WTC11 (cell line): Measurements from ENCODE around the gene FOXO1. TPM values are rescaled to one million over a fixed set of nuclear protein-coding genes. Genes with fewer than 3 reads are reported as not detected.
A peak's percentile ranks its signal among the peaks of the same experiment; 100 is the strongest.

Source experiments
- ATAC-seq: fragments of 200-7000 bp; cut with Tn5 transposase; 2 replicates; pipeline ENCODE4 v1.10.0; 2021; ENCODE audit warnings: mild to moderate bottlenecking, moderate library complexity
- CTCF ChIA-PET: fragments of 300-600 bp; sonication (Branson Sonifier 250); formaldehyde crosslinking; loops from one replicate; lab custom pipeline; 2021; ENCODE audit warnings: antibody characterized with exemption; lab: Charles Lee
- POLR2A ChIA-PET: fragments of 350-600 bp; sonication (Branson Sonifier 250); formaldehyde crosslinking; loops from one replicate; lab custom pipeline; 2021; ENCODE audit warnings: antibody characterized with exemption; lab: Charles Lee
- DNase-seq: peaks from one replicate; pipeline ENCODE4 v3.0.0; 2021; ENCODE audit warnings: low spot score
- H3K27ac Mint-ChIP-seq: 2 replicates; pipeline ENCODE4 v1.8.0; 2021; ENCODE audit warnings: mixed read lengths
- H3K27me3 Mint-ChIP-seq: 2 replicates; pipeline ENCODE4 v1.8.0; 2021; ENCODE audit warnings: low read depth, mild to moderate bottlenecking, moderate library complexity, mixed read lengths
- H3K36me3 Mint-ChIP-seq: 2 replicates; pipeline ENCODE4 v1.8.0; 2021; ENCODE audit warnings: mixed read lengths
- H3K4me1 Mint-ChIP-seq: 2 replicates; pipeline ENCODE4 v1.8.0; 2022; ENCODE audit warnings: mixed read lengths
- H3K4me3 Mint-ChIP-seq: 2 replicates; pipeline ENCODE4 v1.8.0; 2021; ENCODE audit warnings: mild to moderate bottlenecking, moderate library complexity, mixed read lengths
- H3K9me3 Mint-ChIP-seq: 2 replicates; pipeline ENCODE4 v1.8.0; 2021; ENCODE audit warnings: mixed read lengths
- AFF4 ChIP-seq: sonication (generic); formaldehyde crosslinking; IDR thresholded peaks from 2 replicates; pipeline ENCODE4 v1.8.1; 2023; ENCODE audit warnings: mild to moderate bottlenecking, missing genetic modification reagents, borderline replicate concordance
- ATF6 ChIP-seq: sonication (generic); formaldehyde crosslinking; IDR thresholded peaks from 2 replicates; pipeline ENCODE4 v1.8.1; 2023; ENCODE audit warnings: mild to moderate bottlenecking, missing genetic modification reagents
- CTCF ChIP-seq: fragments of 200-600 bp; IDR thresholded peaks from 2 replicates; pipeline ENCODE4 v1.8.0; 2022; ENCODE audit warnings: antibody characterized with exemption
- E2F5 ChIP-seq: sonication (generic); formaldehyde crosslinking; IDR thresholded peaks from 2 replicates; pipeline ENCODE4 v1.8.1; 2022; ENCODE audit warnings: mild to moderate bottlenecking, moderate library complexity, missing genetic modification reagents
- ERG ChIP-seq: fragments of 250-450 bp; sonication (Bioruptor Pico); IDR thresholded peaks from 2 replicates; pipeline ENCODE4 v1.8.0; 2021; ENCODE audit warnings: mild to moderate bottlenecking
- ETV6 ChIP-seq: sonication (generic); formaldehyde crosslinking; IDR thresholded peaks from 2 replicates; pipeline ENCODE4 v1.8.1; 2022; ENCODE audit warnings: mild to moderate bottlenecking, missing genetic modification reagents
- IRF1 ChIP-seq: sonication (generic); formaldehyde crosslinking; IDR thresholded peaks from 2 replicates; pipeline ENCODE4 v1.8.0; 2023; ENCODE audit warnings: missing genetic modification reagents
- JAZF1 ChIP-seq: fragments of 250-450 bp; sonication (Bioruptor Pico); IDR thresholded peaks from 2 replicates; pipeline ENCODE4 v1.9.0; 2021; ENCODE audit warnings: moderate library complexity, mild to moderate bottlenecking, inconsistent platforms
- NFYB ChIP-seq: sonication (generic); formaldehyde crosslinking; conservative IDR thresholded peaks from 2 replicates; pipeline ENCODE4 v1.8.0; 2022; ENCODE audit warnings: low read depth, missing genetic modification reagents
- TEAD1 ChIP-seq: sonication (generic); formaldehyde crosslinking; IDR thresholded peaks from 2 replicates; pipeline ENCODE4 v1.8.0; 2022; ENCODE audit warnings: mild to moderate bottlenecking, missing genetic modification reagents
- total RNA-seq: library from RNA; stranded (reverse); gene quantifications from 3 replicates; pipeline ENCODE4 v1.2.3, GENCODE V29; 2021
- TF ChIP-seq, protein P1 (sequence below): sonication (generic); formaldehyde crosslinking; IDR thresholded peaks from 2 replicates; pipeline ENCODE4 v1.8.0; 2022; ENCODE audit warnings: mild to moderate bottlenecking, missing genetic modification reagents
- TF ChIP-seq, protein P2 (sequence below): sonication (generic); formaldehyde crosslinking; IDR thresholded peaks from 2 replicates; pipeline ENCODE4 v1.8.1; 2022; ENCODE audit warnings: low read depth, missing genetic modification reagents, borderline replicate concordance
- TF ChIP-seq, protein P3 (sequence below): sonication (generic); formaldehyde crosslinking; IDR thresholded peaks from 2 replicates; pipeline ENCODE4 v1.8.0; 2022; ENCODE audit warnings: mild to moderate bottlenecking, missing genetic modification reagents

The FOXO1 gene
- total RNA-seq, 1 experiment from 2014 or later = 37.9 TPM

DNA sequence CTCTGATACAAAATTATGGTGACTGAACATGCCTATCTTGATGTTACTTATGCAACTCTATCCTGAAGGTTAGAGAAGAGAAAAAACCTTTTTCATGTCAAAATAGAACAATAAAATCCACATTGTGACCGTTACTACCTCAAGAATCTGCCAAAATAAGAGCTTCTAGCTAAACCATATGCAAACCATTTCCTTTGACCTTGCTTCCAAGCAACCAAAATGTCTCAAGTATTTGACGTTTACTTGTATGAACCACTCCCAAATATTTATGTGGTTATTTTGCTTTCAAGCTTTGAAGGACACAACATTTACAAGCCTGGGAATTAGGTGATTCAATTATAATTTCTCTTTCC lies 13.9 kb downstream of the FOXO1 start:
- ATAC-seq (no peak), DNase-seq (no peak)
- Mint-ChIP-seq H3K4me3 (peak overlapping the region; percentile 64), H3K9me3 (peaks cover 7% of the 10 kb centered on the region), H3K27ac (peak overlapping the region; percentile 100), H3K4me1 (peaks cover 92% of the 10 kb centered on the region), H3K36me3 (peaks cover 9% of the 10 kb centered on the region), H3K27me3 (no peaks in the 10 kb centered on the region)
- POLR2A ChIA-PET = interaction anchor here (0.7 to 1.0 kb wide), 2 partner anchors 11 to 13 kb away, joined by 3 read pairs; no protein-coding TSS in a partner anchor
- TF ChIP-seq, protein P1, sequence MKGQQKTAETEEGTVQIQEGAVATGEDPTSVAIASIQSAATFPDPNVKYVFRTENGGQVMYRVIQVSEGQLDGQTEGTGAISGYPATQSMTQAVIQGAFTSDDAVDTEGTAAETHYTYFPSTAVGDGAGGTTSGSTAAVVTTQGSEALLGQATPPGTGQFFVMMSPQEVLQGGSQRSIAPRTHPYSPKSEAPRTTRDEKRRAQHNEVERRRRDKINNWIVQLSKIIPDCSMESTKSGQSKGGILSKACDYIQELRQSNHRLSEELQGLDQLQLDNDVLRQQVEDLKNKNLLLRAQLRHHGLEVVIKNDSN = no peak
- no peak for TF ChIP-seq JAZF1 (CRISPR knock-in tag)
- no peak for TF ChIP-seq ATF6 (CRISPR knock-in tag)
- TF ChIP-seq E2F5 = no peak
- TF ChIP-seq CTCF = no peak
- CTCF ChIA-PET = interaction anchor here (0.5 to 2.4 kb wide), 2 partner anchors 16 to 57 kb away, joined by 4 to 11 read pairs; no protein-coding TSS in a partner anchor

DNA sequence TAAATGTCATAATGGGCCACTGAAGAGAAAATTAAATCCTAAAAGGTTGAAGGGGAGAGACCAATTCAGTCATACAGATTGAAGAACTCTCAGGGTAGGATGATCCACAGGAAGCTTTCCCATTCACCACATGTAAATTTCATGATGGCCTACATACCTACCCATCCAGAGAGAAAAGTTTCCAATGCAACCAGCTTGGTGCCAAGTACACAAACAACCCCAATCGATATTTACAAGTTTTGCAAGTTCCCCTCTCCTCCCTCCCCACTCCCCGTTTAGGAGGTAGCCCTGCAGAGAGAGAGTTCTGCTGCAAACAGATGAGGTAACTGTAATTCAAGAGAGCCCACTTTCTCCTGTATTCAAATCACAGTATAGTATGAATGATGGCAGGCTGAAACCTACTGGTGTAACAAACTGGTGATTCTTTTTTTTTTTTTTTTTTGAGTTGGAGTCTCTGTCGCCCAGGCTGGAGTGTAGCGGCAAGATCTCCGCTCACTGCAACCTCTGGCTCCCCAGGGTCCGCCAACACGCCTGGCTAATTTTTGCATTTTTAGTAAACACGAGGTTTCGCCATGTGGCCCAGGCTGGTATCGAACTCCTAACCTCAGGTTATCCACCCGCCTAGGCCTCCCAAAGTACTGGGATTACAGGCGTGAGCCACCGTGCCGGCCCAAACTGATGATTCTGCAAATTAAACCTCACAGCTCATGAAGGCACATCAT lies 14.4 kb downstream of the FOXO1 start:
- H3K27me3 Mint-ChIP-seq = no peaks in the 10 kb centered on the region
- POLR2A ChIA-PET = interaction anchor here (0.7 to 1.0 kb wide), 3 partner anchors 12 to 21 kb away, joined by 3 read pairs; no protein-coding TSS in a partner anchor
- peaks cover 4% of the 10 kb centered on the region; the same call in 1 of the 2 replicates for H3K9me3 Mint-ChIP-seq
- H3K27ac Mint-ChIP-seq = peak overlapping the region; percentile 100
- H3K4me3 Mint-ChIP-seq = peak overlapping the region; percentile 64
- DNase-seq = peak; percentile 31
- peaks cover 95% of the 10 kb centered on the region for H3K4me1 Mint-ChIP-seq
- peak; percentile 81 for ATAC-seq
- CTCF ChIA-PET = interaction anchor here (0.5 to 2.4 kb wide), 2 partner anchors 16 to 56 kb away, joined by 4 to 11 read pairs; no protein-coding TSS in a partner anchor
- H3K36me3 Mint-ChIP-seq = peaks cover 5% of the 10 kb centered on the region
- TF ChIP-seq IRF1 (CRISPR knock-in tag) = no peak
- TF ChIP-seq ETV6 (CRISPR knock-in tag) = no peak
- TF ChIP-seq ERG (CRISPR knock-in tag) = no peak
- TF ChIP-seq, protein P2, sequence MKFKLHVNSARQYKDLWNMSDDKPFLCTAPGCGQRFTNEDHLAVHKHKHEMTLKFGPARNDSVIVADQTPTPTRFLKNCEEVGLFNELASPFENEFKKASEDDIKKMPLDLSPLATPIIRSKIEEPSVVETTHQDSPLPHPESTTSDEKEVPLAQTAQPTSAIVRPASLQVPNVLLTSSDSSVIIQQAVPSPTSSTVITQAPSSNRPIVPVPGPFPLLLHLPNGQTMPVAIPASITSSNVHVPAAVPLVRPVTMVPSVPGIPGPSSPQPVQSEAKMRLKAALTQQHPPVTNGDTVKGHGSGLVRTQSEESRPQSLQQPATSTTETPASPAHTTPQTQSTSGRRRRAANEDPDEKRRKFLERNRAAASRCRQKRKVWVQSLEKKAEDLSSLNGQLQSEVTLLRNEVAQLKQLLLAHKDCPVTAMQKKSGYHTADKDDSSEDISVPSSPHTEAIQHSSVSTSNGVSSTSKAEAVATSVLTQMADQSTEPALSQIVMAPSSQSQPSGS = no peak
- TF ChIP-seq, protein P3, sequence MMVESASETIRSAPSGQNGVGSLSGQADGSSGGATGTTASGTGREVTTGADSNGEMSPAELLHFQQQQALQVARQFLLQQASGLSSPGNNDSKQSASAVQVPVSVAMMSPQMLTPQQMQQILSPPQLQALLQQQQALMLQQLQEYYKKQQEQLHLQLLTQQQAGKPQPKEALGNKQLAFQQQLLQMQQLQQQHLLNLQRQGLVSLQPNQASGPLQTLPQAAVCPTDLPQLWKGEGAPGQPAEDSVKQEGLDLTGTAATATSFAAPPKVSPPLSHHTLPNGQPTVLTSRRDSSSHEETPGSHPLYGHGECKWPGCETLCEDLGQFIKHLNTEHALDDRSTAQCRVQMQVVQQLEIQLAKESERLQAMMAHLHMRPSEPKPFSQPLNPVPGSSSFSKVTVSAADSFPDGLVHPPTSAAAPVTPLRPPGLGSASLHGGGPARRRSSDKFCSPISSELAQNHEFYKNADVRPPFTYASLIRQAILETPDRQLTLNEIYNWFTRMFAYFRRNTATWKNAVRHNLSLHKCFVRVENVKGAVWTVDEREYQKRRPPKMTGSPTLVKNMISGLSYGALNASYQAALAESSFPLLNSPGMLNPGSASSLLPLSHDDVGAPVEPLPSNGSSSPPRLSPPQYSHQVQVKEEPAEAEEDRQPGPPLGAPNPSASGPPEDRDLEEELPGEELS (CRISPR knock-in tag) = peak; percentile 73; the same call in 1 of the 2 replicates
- peak; percentile 53; the same call in 1 of the 2 replicates for TF ChIP-seq AFF4 (CRISPR knock-in tag)
- TF ChIP-seq NFYB = no peak
- peak; percentile 85; the same call in 1 of the 2 replicates for TF ChIP-seq TEAD1 (CRISPR knock-in tag)
